Neuronal stem cell (in vitro differentiated cells): Measurements from ENCODE around the gene CACNB2.
A peak's percentile ranks its signal among the peaks of the same experiment; 100 is the strongest.

Experiments used
- DNase-seq: peaks from one replicate; pipeline ENCODE4 v3.0.0-alpha.2; 2013; ENCODE audit warnings: low spot score
- H2AFZ ChIP-seq: one replicate; pipeline ENCODE4 v1.6.1; 2013; ENCODE audit warnings: mild to moderate bottlenecking, low read length, inconsistent platforms
- H2AK5ac ChIP-seq: 2 replicates; pipeline ENCODE4 v1.6.1; 2013; ENCODE audit warnings: low read depth, mild to moderate bottlenecking, inconsistent platforms, low read length, moderate library complexity, mixed read lengths
- H2BK120ac ChIP-seq: 2 replicates; pipeline ENCODE4 v1.6.1; 2013; ENCODE audit warnings: low read depth, mild to moderate bottlenecking, inconsistent platforms, low read length, moderate library complexity, mixed read lengths
- H2BK12ac ChIP-seq: one replicate; pipeline ENCODE4 v1.6.1; 2013; ENCODE audit warnings: low read length, inconsistent platforms
- H2BK15ac ChIP-seq: 2 replicates; pipeline ENCODE4 v1.6.1; 2013; ENCODE audit warnings: mild to moderate bottlenecking, low read length, inconsistent platforms, mixed read lengths
- H2BK5ac ChIP-seq: one replicate; pipeline ENCODE4 v1.6.1; 2013; ENCODE audit warnings: inconsistent platforms, mild to moderate bottlenecking, low read length, moderate library complexity
- H3K14ac ChIP-seq: one replicate; pipeline ENCODE4 v1.6.1; 2013; ENCODE audit warnings: low read length, inconsistent platforms
- H3K18ac ChIP-seq: 2 replicates; pipeline ENCODE4 v1.6.1; 2013; ENCODE audit warnings: low read length, inconsistent platforms
- H3K23ac ChIP-seq: 2 replicates; pipeline ENCODE4 v1.6.1; 2013; ENCODE audit warnings: low read depth, mild to moderate bottlenecking, mixed read lengths, low read length, inconsistent platforms; ENCODE audit not compliant: poor library complexity
- H3K27ac ChIP-seq: replicated peaks from 3 replicates; pipeline ENCODE4 v1.5.1; 2013; ENCODE audit warnings: low read length, inconsistent platforms
- H3K27me3 ChIP-seq, 3 experiments: 2 replicates each; pipeline ENCODE4 v1.6.1; 2013; ENCODE audit warnings: low read length in 3 of 3, mild to moderate bottlenecking in 2 of 3, inconsistent platforms in 1 of 3, low read depth in 1 of 3, mixed read lengths in 1 of 3, moderate library complexity in 1 of 3; ENCODE audit not compliant: control insufficient read depth in 3 of 3, insufficient read depth in 3 of 3
- H3K36me3 ChIP-seq, 2 donors: replicated peaks in 1 of 2; 2 replicates each; pipeline ENCODE4 v1.6.1; 2013; ENCODE audit warnings: low read length in 2 of 2; ENCODE audit not compliant: control insufficient read depth in 2 of 2, insufficient read depth in 2 of 2
- H3K4ac ChIP-seq: 2 replicates; pipeline ENCODE4 v1.6.1; 2013; ENCODE audit warnings: inconsistent platforms, mild to moderate bottlenecking, low read length, moderate library complexity
- H3K4me1 ChIP-seq, 2 donors: 1 replicate in 1 of 2; 2 replicates in 1 of 2; pipeline ENCODE4 v1.6.1; 2013; ENCODE audit warnings: low read length in 2 of 2, low read depth in 1 of 2; ENCODE audit not compliant: control insufficient read depth in 2 of 2, insufficient read depth in 1 of 2
- H3K4me2 ChIP-seq: one replicate; pipeline ENCODE4 v1.6.1; 2013; ENCODE audit warnings: mild to moderate bottlenecking, low read length, inconsistent platforms; ENCODE audit not compliant: insufficient read depth, poor library complexity, severe bottlenecking
- H3K4me3 ChIP-seq, 2 donors: 2 replicates each; pipeline ENCODE4 v1.5.1; 2013; ENCODE audit warnings: low read length in 2 of 2, mild to moderate bottlenecking in 2 of 2, inconsistent platforms in 1 of 2, moderate library complexity in 1 of 2
- H3K79me1 ChIP-seq: one replicate; pipeline ENCODE4 v1.6.1; 2013; ENCODE audit warnings: low read depth, mild to moderate bottlenecking, inconsistent platforms, low read length, moderate library complexity
- H3K9ac ChIP-seq: one replicate; pipeline ENCODE4 v1.6.1; 2013; ENCODE audit warnings: mild to moderate bottlenecking, low read depth, low read length, inconsistent platforms; ENCODE audit not compliant: poor library complexity
- H3K9me3 ChIP-seq, 2 donors: replicated peaks in 1 of 2; 2 replicates each; pipeline versions ENCODE3 to v1.6.1; 2013; ENCODE audit warnings: low read length in 2 of 2, mild to moderate bottlenecking in 2 of 2, inconsistent platforms in 1 of 2, low read depth in 1 of 2, mixed read lengths in 1 of 2, moderate library complexity in 1 of 2; ENCODE audit not compliant: control insufficient read depth in 2 of 2, insufficient read depth in 1 of 2
- H4K8ac ChIP-seq: one replicate; pipeline ENCODE4 v1.6.1; 2013; ENCODE audit warnings: low read depth, mild to moderate bottlenecking, inconsistent platforms, low read length, moderate library complexity
- H4K91ac ChIP-seq: one replicate; pipeline ENCODE4 v1.6.1; 2013; ENCODE audit warnings: low read length, low read depth, mild to moderate bottlenecking, inconsistent platforms; ENCODE audit not compliant: poor library complexity
- WGBS, 2 donors: extraction: QIAGEN DNeasy Blood & Tissue Kit; methylation state at CpG; one replicate each; pipeline ENCODE4 v1.1.7; 2013; ENCODE audit warnings: missing lambda C conversion rate in 2 of 2, mixed read lengths in 1 of 2; ENCODE audit not compliant: insufficient read length in 2 of 2, insufficient replicate concordance in 1 of 2; ENCODE audit errors: extremely low coverage in 2 of 2; 5-methylcytosine and 5-hydroxymethylcytosine counted together

CACNB2 gene

DNA sequence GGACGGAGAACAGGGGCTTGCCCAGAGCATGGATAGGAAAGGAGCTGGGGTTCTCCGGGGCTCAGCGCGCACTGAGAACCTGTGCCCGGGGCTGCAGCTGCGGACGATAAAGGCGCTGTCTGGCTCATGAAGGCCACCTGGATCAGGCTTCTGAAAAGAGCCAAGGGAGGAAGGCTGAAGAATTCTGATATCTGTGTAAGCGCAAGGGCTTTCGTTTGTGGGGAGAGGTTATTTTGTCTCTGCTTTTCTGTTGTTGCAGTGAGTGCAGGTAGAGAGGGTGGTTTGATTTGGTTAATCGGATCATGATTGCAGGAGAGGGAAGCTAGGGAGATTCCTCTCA, 260.7 kb downstream of the CACNB2 start:
- H2BK5ac ChIP-seq, result no peak overlapping the region
- no CpG with 5 or more reads among the region's 11 CpGs for WGBS, 2 donors
- peak overlapping the region; percentile 73 for H2AFZ ChIP-seq
- H4K8ac ChIP-seq, result no peak overlapping the region
- H3K4ac ChIP-seq, result no peak overlapping the region
- no peaks in the 10 kb centered on the region for H3K79me1 ChIP-seq
- H3K4me1 ChIP-seq, result no peaks in the 10 kb centered on the region
- no peak overlapping the region for H3K23ac ChIP-seq
- peak overlapping the region in 1 of 2 donors; percentile 63 for H3K4me3 ChIP-seq
- peak overlapping the region; percentile 48 for H3K4me2 ChIP-seq
- H2BK15ac ChIP-seq, result no peak overlapping the region
- no peaks in the 10 kb centered on the region for H3K9me3 ChIP-seq
- H3K36me3 ChIP-seq, result no peaks in the 10 kb centered on the region
- H4K91ac ChIP-seq, result no peak overlapping the region
- no peak overlapping the region for H2BK12ac ChIP-seq
- no peak overlapping the region for H2AK5ac ChIP-seq
- no peak for DNase-seq
- H3K27me3 ChIP-seq, result peaks cover 0 to 32% (median 0%) of the 10 kb centered on the region in 3 experiments
- no peak overlapping the region for H3K9ac ChIP-seq
- H3K14ac ChIP-seq, result no peak overlapping the region
- H2BK120ac ChIP-seq, result no peak overlapping the region
- no peak overlapping the region for H3K27ac ChIP-seq
- H3K18ac ChIP-seq, result no peak overlapping the region

DNA sequence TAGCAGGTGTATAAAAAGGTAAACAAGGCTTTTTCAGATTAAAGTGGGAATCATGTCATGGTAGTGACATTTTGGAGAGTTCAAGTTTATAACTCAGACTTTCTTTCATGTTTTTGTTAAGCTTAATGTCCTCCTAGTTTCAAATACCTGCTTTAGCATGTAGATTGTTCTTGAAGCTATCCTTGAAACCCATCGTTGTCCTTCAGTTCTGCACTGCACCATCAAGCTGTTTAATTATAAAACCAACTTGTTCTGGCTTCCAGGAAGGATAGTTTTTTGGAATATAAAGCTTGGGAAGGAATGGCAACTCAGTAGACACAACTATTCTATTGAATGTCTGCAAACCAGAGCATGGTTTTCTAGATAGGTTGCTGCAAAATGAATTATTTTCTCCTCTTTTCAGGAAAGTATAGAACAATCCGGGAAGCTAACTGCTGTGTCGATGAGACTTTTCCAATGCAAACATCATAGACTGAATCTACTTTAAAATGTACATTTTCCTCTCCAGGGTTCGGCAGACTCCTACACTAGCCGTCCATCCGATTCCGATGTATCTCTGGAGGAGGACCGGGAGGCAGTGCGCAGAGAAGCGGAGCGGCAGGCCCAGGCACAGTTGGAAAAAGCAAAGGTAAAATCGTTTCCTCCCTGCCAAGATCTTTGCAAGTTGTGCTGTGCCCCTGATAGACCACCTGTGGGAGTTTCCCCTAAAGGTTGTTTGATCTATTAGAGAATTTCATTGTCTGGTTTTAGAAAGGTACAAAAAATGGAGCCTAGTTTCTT, 261.4 kb downstream of the CACNB2 start:
- Histone ChIP-seq H3K4me2 (no peak overlapping the region), H3K36me3 (no peaks in the 10 kb centered on the region), H2BK5ac (no peak overlapping the region), H3K4ac (no peak overlapping the region), H3K18ac (no peak overlapping the region), H3K4me3 (no peak overlapping the region), H2AFZ (no peak overlapping the region), H2BK15ac (no peak overlapping the region), H3K23ac (no peak overlapping the region), H3K9ac (no peak overlapping the region), H3K27me3 (peaks cover 0 to 32% (median 0%) of the 10 kb centered on the region in 3 experiments), H2AK5ac (no peak overlapping the region), H3K79me1 (no peaks in the 10 kb centered on the region), H4K91ac (no peak overlapping the region), H3K27ac (no peak overlapping the region), H4K8ac (no peak overlapping the region), H3K14ac (no peak overlapping the region), H2BK120ac (no peak overlapping the region), H2BK12ac (no peak overlapping the region), H3K9me3 (no peaks in the 10 kb centered on the region), H3K4me1 (peaks cover 0 to 2% of the 10 kb centered on the region in 2 donors)
- no CpG with 5 or more reads among the region's 12 CpGs for WGBS, 2 donors
- DNase-seq, result no peak

DNA sequence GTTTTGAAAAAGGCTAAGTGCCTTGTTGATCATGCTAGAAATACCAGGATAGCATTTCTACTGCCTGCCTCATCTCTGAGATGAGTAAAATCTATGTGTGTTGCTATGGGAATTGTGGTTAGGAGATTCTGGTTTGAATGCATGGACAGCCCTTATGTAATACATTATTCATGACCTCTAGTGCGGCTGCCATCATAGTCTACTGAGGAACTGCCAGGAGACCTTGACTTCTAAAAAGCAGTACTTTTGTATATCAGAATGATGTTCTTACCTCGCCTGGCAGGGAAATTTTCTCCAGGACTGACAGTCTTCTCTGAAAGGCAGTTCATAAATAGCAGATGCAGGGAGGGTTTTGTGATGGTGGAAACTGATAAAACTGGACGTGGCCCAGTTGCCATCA, 262.6 kb downstream of the CACNB2 start:
- no peak overlapping the region for H3K27ac ChIP-seq

DNA sequence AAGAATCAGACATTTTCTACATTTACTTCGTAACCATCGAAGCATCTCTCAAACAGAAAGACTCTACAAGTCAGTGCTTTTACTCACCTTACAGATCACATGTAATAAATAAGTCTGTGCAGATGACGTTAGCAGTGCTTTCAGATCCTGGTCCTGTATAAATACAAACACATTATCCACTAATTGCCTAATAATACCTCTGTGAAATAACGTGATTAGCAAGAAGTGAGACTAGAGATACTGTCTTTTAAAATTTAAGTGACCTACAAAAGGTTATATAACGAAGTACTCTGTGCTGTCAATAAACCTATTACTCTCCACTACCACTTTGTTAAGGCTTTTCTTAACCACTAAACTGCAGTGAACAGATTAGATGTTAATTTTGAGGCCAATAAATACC, 264.3 kb downstream of the CACNB2 start:
- Histone ChIP-seq H2BK5ac (no peak overlapping the region), H4K8ac (no peak overlapping the region), H3K27me3 (peaks cover 0 to 27% (median 0%) of the 10 kb centered on the region in 3 experiments), H2BK15ac (no peak overlapping the region), H3K79me1 (no peaks in the 10 kb centered on the region), H3K9ac (no peak overlapping the region), H2BK120ac (no peak overlapping the region), H3K4ac (no peak overlapping the region), H4K91ac (no peak overlapping the region), H3K36me3 (no peaks in the 10 kb centered on the region), H2BK12ac (no peak overlapping the region), H3K4me1 (peaks cover 0 to 2% of the 10 kb centered on the region in 2 donors), H3K18ac (no peak overlapping the region), H2AFZ (no peak overlapping the region), H3K4me3 (no peak overlapping the region), H3K27ac (no peak overlapping the region), H2AK5ac (no peak overlapping the region), H3K23ac (no peak overlapping the region), H3K9me3 (no peaks in the 10 kb centered on the region), H3K4me2 (no peak overlapping the region), H3K14ac (no peak overlapping the region)
- WGBS, 2 donors, result no CpG with 5 or more reads among the region's 5 CpGs
- DNase-seq, result no peak

More for the DNA sequence above, 262.6 kb downstream of the CACNB2 start:
- Histone ChIP-seq H3K4ac (no peak overlapping the region), H4K8ac (no peak overlapping the region), H3K9me3 (no peaks in the 10 kb centered on the region), H3K4me1 (peaks cover 0 to 2% of the 10 kb centered on the region in 2 donors), H2BK5ac (no peak overlapping the region), H2BK12ac (no peak overlapping the region), H3K4me2 (no peak overlapping the region), H3K23ac (no peak overlapping the region), H3K27me3 (peaks cover 0 to 32% (median 0%) of the 10 kb centered on the region in 3 experiments), H2BK15ac (no peak overlapping the region), H2BK120ac (no peak overlapping the region), H2AFZ (no peak overlapping the region), H2AK5ac (no peak overlapping the region), H3K18ac (no peak overlapping the region), H3K9ac (no peak overlapping the region), H4K91ac (no peak overlapping the region), H3K36me3 (no peaks in the 10 kb centered on the region), H3K79me1 (no peaks in the 10 kb centered on the region), H3K14ac (no peak overlapping the region), H3K4me3 (no peak overlapping the region)
- DNase-seq, result no peak
- WGBS, 2 donors, result no CpG with 5 or more reads among the region's 3 CpGs
